GM23338 (cell line): ENCODE data around the gene ZNF460. TPM values are rescaled to one million over a fixed set of nuclear protein-coding genes. Genes with fewer than 3 reads are reported as not detected.

Experiments used
- ATAC-seq: fragments of 200-7000 bp; cut with Tn5 transposase; 3 replicates; pipeline ENCODE4 v1.9.1; 2020
- DNase-seq: peaks from one replicate; pipeline ENCODE4 v3.0.0-alpha.2; 2015; ENCODE audit warnings: low spot score
- H2AFZ ChIP-seq: fragments of 200-600 bp; sonication (generic); 2 replicates; pipeline ENCODE4 v1.8.0; 2016; ENCODE audit warnings: antibody characterized with exemption, mild to moderate bottlenecking, moderate library complexity
- H3F3A ChIP-seq: fragments of 200-600 bp; sonication (generic); replicated peaks from 2 replicates; pipeline ENCODE4 v1.8.0; 2017; ENCODE audit warnings: antibody characterized with exemption, mixed run types, low read depth
- H3K27ac ChIP-seq: fragments of 200-600 bp; sonication (generic); 2 replicates; pipeline ENCODE4 v1.6.1; 2016; ENCODE audit warnings: low read depth
- H3K27me3 ChIP-seq: fragments of 200-600 bp; sonication (generic); 2 replicates; pipeline ENCODE4 v1.8.0; 2016; ENCODE audit warnings: mild to moderate bottlenecking, mixed run types, moderate library complexity; ENCODE audit not compliant: insufficient read depth
- H3K36me3 ChIP-seq: fragments of 200-600 bp; sonication (generic); 2 replicates; pipeline ENCODE4 v1.8.0; 2016; ENCODE audit warnings: mild to moderate bottlenecking; ENCODE audit not compliant: insufficient read depth
- H3K4me1 ChIP-seq: fragments of 200-600 bp; sonication (generic); 2 replicates; pipeline ENCODE4 v1.8.0; 2016; ENCODE audit warnings: mild to moderate bottlenecking, moderate library complexity; ENCODE audit not compliant: insufficient read depth
- H3K4me2 ChIP-seq: fragments of 200-600 bp; sonication (generic); 2 replicates; pipeline ENCODE4 v1.7.1; 2017; ENCODE audit warnings: mixed run types
- H3K4me3 ChIP-seq: fragments of 200-600 bp; sonication (generic); 2 replicates; pipeline ENCODE4 v1.6.1; 2016; ENCODE audit warnings: mixed run types
- H3K79me2 ChIP-seq: fragments of 200-600 bp; sonication (generic); replicated peaks from 2 replicates; pipeline ENCODE4 v1.8.0; 2017; ENCODE audit warnings: mild to moderate bottlenecking; ENCODE audit not compliant: insufficient read depth
- H3K9me2 ChIP-seq: fragments of 200-600 bp; sonication (generic); 2 replicates; pipeline ENCODE4 v1.8.0; 2017; ENCODE audit not compliant: insufficient read depth
- H4K20me1 ChIP-seq: fragments of 200-600 bp; sonication (generic); replicated peaks from 2 replicates; pipeline ENCODE4 v1.8.0; 2017; ENCODE audit warnings: mild to moderate bottlenecking; ENCODE audit not compliant: insufficient read depth
- H3K27ac Mint-ChIP-seq: 2 replicates; pipeline ENCODE4 v1.8.0; 2020; ENCODE audit warnings: inconsistent platforms, mild to moderate bottlenecking, moderate library complexity, mixed read lengths
- H3K27me3 Mint-ChIP-seq: 3 replicates; pipeline ENCODE4 v1.8.0; 2022; ENCODE audit warnings: low read depth, mild to moderate bottlenecking, moderate library complexity, mixed read lengths, inconsistent platforms; ENCODE audit not compliant: insufficient read depth, poor library complexity
- H3K36me3 Mint-ChIP-seq: 3 replicates; pipeline ENCODE4 v1.8.0; 2021; ENCODE audit warnings: low read depth, mild to moderate bottlenecking, inconsistent platforms, moderate library complexity, mixed read lengths
- H3K4me1 Mint-ChIP-seq: 3 replicates; pipeline ENCODE4 v1.8.0; 2020; ENCODE audit warnings: mild to moderate bottlenecking, inconsistent platforms, mixed read lengths
- H3K4me3 Mint-ChIP-seq: 3 replicates; pipeline ENCODE4 v1.8.0; 2021; ENCODE audit warnings: moderate library complexity, mild to moderate bottlenecking, inconsistent platforms, mixed read lengths
- H3K9me3 Mint-ChIP-seq: 3 replicates; pipeline ENCODE4 v1.8.0; 2020; ENCODE audit warnings: moderate library complexity, mild to moderate bottlenecking, inconsistent platforms, mixed read lengths
- CREB1 ChIP-seq: fragments of 250-450 bp; sonication (Bioruptor Pico); IDR thresholded peaks from 2 replicates; pipeline ENCODE4 v1.5.0; 2020; ENCODE audit warnings: low read depth, mild to moderate bottlenecking, moderate library complexity
- CTCF ChIP-seq, 2 experiments: fragments of 200-600 bp in 1 of 2; sonication (generic) in 1 of 2; conservative IDR thresholded peaks; 2 replicates each; pipeline versions ENCODE4 v1.5.1 to v1.6.1; 2016 to 2017; ENCODE audit warnings: antibody characterized with exemption in 2 of 2, low read depth in 2 of 2, mild to moderate bottlenecking in 2 of 2, moderate library complexity in 1 of 2
- ETS1 ChIP-seq: IDR thresholded peaks from 2 replicates; pipeline ENCODE4 v1.6.1; 2016; ENCODE audit warnings: antibody characterized with exemption
- EZH2 ChIP-seq: fragments of 200-600 bp; sonication (generic); IDR thresholded peaks from one replicate; pipeline ENCODE4 v1.8.0; 2017; ENCODE audit warnings: antibody characterized with exemption, mild to moderate bottlenecking, low read depth; ENCODE audit not compliant: unreplicated experiment
- EZH2phosphoT487 ChIP-seq: fragments of 200-600 bp; sonication (generic); IDR thresholded peaks from one replicate; pipeline ENCODE4 v1.8.1; 2018; ENCODE audit warnings: antibody characterized with exemption; ENCODE audit not compliant: unreplicated experiment
- JUNB ChIP-seq: IDR thresholded peaks from one replicate; pipeline ENCODE4 v1.6.1; 2016; ENCODE audit warnings: antibody characterized with exemption; ENCODE audit not compliant: unreplicated experiment
- NANOG ChIP-seq: IDR thresholded peaks from 2 replicates; pipeline ENCODE4 v1.6.1; 2016; ENCODE audit warnings: antibody characterized with exemption, borderline replicate concordance
- POLR2AphosphoS5 ChIP-seq: IDR thresholded peaks from 2 replicates; pipeline ENCODE4 v1.6.1; 2016; ENCODE audit warnings: antibody characterized with exemption, low read depth
- REST ChIP-seq: IDR thresholded peaks from one replicate; pipeline ENCODE4 v1.6.1; 2018; ENCODE audit warnings: antibody characterized with exemption; ENCODE audit not compliant: unreplicated experiment
- STAT1 ChIP-seq: IDR thresholded peaks from one replicate; pipeline ENCODE4 v1.6.1; 2016; ENCODE audit warnings: antibody characterized with exemption; ENCODE audit not compliant: unreplicated experiment
- ZNF114 ChIP-seq: fragments of 250-450 bp; sonication (Bioruptor Pico); IDR thresholded peaks from 2 replicates; pipeline ENCODE4 v1.5.0; 2020; ENCODE audit warnings: mild to moderate bottlenecking, moderate library complexity
- ZNF331 ChIP-seq: fragments of 250-450 bp; sonication (Bioruptor Pico); IDR thresholded peaks from 2 replicates; pipeline ENCODE4 v1.5.0; 2020; ENCODE audit warnings: low read depth, mild to moderate bottlenecking, moderate library complexity
- ZNF462 ChIP-seq: fragments of 250-450 bp; sonication (Bioruptor Pico); IDR thresholded peaks from 2 replicates; pipeline ENCODE4 v1.5.0; 2020; ENCODE audit warnings: mild to moderate bottlenecking, moderate library complexity
- polyA plus RNA-seq: library from polyadenylated mRNA; unstranded; fragments of >200 nt; fragmentation: Nextera tagmentation; extraction: Ambion mirVana; gene quantifications from 2 replicates; pipeline ENCODE4 v1.2.1, GENCODE V29; 2016
- total RNA-seq: library from RNA; depleted of rRNA; stranded (reverse); fragments of >200 nt; shearing (Covaris generic); gene quantifications from 2 replicates; pipeline ENCODE4 v1.2.3, GENCODE V29; 2014

The ZNF460 gene
- total and polyA plus RNA-seq, 2 experiments from 2014 or later, result 3.4 to 81.7 TPM

- H3K4me2 ChIP-seq, result no peak overlapping the region
- H3K9me2 ChIP-seq, result no peaks in the 10 kb centered on the region
- H3K36me3 ChIP-seq, result peaks cover 12% of the 10 kb centered on the region
- no peaks in the 10 kb centered on the region for H3K27me3 Mint-ChIP-seq
- peaks cover 12% of the 10 kb centered on the region for H3K79me2 ChIP-seq
- TF ChIP-seq NANOG (no peak), CREB1 (CRISPR knock-in tag) (no peak), ZNF114 (CRISPR knock-in tag) (no peak), CTCF (conservative IDR thresholded peaks at IDR 0.05; ENCODE audit: low read depth in 2 of 2) (no peak), EZH2phosphoT487 (no peak), EZH2 (no peak), ZNF462 (CRISPR knock-in tag) (no peak), ETS1 (no peak), ZNF331 (CRISPR knock-in tag) (no peak), JUNB (no peak), POLR2AphosphoS5 (no peak), STAT1 (no peak), REST (no peak)
- no peak for DNase-seq
- no peak overlapping the region for H3K27ac ChIP-seq
- H3K4me1 ChIP-seq, result no peaks in the 10 kb centered on the region
- no peaks in the 10 kb centered on the region for H3K4me1 Mint-ChIP-seq
- H3K36me3 Mint-ChIP-seq, result peaks cover 66% of the 10 kb centered on the region
- no peak for ATAC-seq
- no peaks in the 10 kb centered on the region for H3K27me3 ChIP-seq
- no peak overlapping the region for H2AFZ ChIP-seq
- no peak overlapping the region for H3K4me3 Mint-ChIP-seq
- H4K20me1 ChIP-seq, result 0 out of 2 replicates have a peak, but pooled peaks cover 6% of the 10 kb centered on the region
- no peak overlapping the region for H3K4me3 ChIP-seq
- no peaks in the 10 kb centered on the region for H3K9me3 Mint-ChIP-seq
- H3K27ac Mint-ChIP-seq, result no peak overlapping the region
- H3F3A ChIP-seq, result no peaks in the 10 kb centered on the region
Measured at GRCh38 chr19:57327993-57328392, 47.7 kb downstream of the ZNF460 start.
